Transverse colon (tissue), 4 donors: ENCODE measurements around the gene XRCC4.

Source experiments
- EP300 ChIP-seq: sonication (generic); formaldehyde crosslinking; IDR thresholded peaks from one replicate; pipeline ENCODE4 v1.6.1; 2017; ENCODE audit warnings: antibody characterized with exemption, low read depth
- POLR2A ChIP-seq: fragments of 450-650 bp; IDR thresholded peaks from one replicate; pipeline ENCODE4 v1.6.1; 2016; ENCODE audit warnings: antibody characterized with exemption, mild to moderate bottlenecking, moderate library complexity
- POLR2AphosphoS5 ChIP-seq, 3 donors: sonication (generic); formaldehyde crosslinking; IDR thresholded peaks; one replicate each; pipeline ENCODE4 v1.6.1; 2016; ENCODE audit warnings: antibody characterized with exemption in 3 of 3
- TF ChIP-seq, protein P1 (sequence below), 5 experiments: fragments of 200-600 bp in 3 of 5; fragments of 450-650 bp in 2 of 5; sonication (generic) in 3 of 5; IDR thresholded peaks; 1 replicate in 2 of 5; 2 replicates in 3 of 5; pipeline ENCODE4 v1.5.1; 2016 to 2017; ENCODE audit warnings: antibody characterized with exemption in 5 of 5, inconsistent platforms in 3 of 5, mild to moderate bottlenecking in 2 of 5, moderate library complexity in 1 of 5

DNA sequence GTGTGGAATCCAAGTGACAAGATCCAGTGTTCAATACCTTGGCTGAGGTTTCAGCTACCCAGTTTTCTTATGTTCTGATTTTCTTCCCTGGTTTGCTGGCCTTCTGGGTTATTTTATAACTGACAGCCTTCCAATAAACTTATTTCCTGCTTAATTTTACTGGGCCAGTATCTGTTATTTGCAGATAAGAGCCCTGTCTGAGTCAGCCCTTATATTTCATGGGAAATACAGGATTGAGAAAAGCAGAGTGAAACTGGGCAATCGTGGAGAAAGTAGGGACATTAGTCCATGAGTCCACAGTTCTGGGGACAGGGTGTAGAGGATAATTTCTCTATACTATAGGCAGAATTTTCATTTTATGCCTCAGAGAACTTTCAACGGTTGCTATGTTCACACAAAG is 32.4 kb upstream of the XRCC4 start:
- TF ChIP-seq, protein P1, sequence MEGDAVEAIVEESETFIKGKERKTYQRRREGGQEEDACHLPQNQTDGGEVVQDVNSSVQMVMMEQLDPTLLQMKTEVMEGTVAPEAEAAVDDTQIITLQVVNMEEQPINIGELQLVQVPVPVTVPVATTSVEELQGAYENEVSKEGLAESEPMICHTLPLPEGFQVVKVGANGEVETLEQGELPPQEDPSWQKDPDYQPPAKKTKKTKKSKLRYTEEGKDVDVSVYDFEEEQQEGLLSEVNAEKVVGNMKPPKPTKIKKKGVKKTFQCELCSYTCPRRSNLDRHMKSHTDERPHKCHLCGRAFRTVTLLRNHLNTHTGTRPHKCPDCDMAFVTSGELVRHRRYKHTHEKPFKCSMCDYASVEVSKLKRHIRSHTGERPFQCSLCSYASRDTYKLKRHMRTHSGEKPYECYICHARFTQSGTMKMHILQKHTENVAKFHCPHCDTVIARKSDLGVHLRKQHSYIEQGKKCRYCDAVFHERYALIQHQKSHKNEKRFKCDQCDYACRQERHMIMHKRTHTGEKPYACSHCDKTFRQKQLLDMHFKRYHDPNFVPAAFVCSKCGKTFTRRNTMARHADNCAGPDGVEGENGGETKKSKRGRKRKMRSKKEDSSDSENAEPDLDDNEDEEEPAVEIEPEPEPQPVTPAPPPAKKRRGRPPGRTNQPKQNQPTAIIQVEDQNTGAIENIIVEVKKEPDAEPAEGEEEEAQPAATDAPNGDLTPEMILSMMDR (IDR thresholded peaks at IDR 0.05), result no peak
- TF ChIP-seq EP300 (no peak), POLR2A (no peak), POLR2AphosphoS5 (IDR thresholded peaks at IDR 0.05) (no peak)
